Mammary epithelial cell (primary cell): ENCODE data around the gene ANG.

Experiments used
- CTCF ChIP-seq, 2 donors: IDR thresholded peaks in 1 of 2; conservative IDR thresholded peaks in 1 of 2; 2 replicates each; pipeline ENCODE4 v1.5.1; 2011 to 2012; ENCODE audit warnings: inconsistent platforms in 2 of 2, low read length in 2 of 2, mild to moderate bottlenecking in 2 of 2, control low read depth in 1 of 2, low read depth in 1 of 2; ENCODE audit not compliant: insufficient read depth in 1 of 2; ENCODE audit errors: extremely low read depth in 1 of 2
- EZH2 ChIP-seq: IDR thresholded peaks from 2 replicates; pipeline ENCODE4 v1.6.1; 2012; ENCODE audit warnings: low read length, inconsistent platforms, borderline replicate concordance

- TF ChIP-seq CTCF (conservative IDR thresholded peaks at IDR 0.05 in 1 of 2, IDR thresholded peaks at IDR 0.05 in 1 of 2; ENCODE audit: extremely low read depth in 1 of 2, insufficient read depth in 1 of 2, low read depth in 1 of 2, low read length in 2 of 2) (no peak), EZH2 (no peak)
Observed at GRCh38 chr14:20711261-20711660, 22.7 kb downstream of the ANG start.
